Memory B cell (primary cell): Measurements from ENCODE around the gene TNPO3.

ENCODE experiments used
- ATAC-seq: fragments of 150-1000 bp; cut with Tn5 transposase; 2 replicates; pipeline ENCODE4 v1.10.0; 2021; ENCODE audit warnings: low read depth, mild to moderate bottlenecking, moderate library complexity
- DNase-seq, 2 donors: peaks; one replicate each; pipeline ENCODE4 v3.0.0; 2022; ENCODE audit warnings: low spot score in 2 of 2
- H3K27ac Mint-ChIP-seq: one replicate; pipeline ENCODE4 v1.8.0; 2022; ENCODE audit warnings: mild to moderate bottlenecking, moderate library complexity, mixed read lengths
- H3K27me3 Mint-ChIP-seq: one replicate; pipeline ENCODE4 v1.8.0; 2022; ENCODE audit warnings: mixed read lengths
- H3K36me3 Mint-ChIP-seq: one replicate; pipeline ENCODE4 v1.8.0; 2022; ENCODE audit warnings: mild to moderate bottlenecking, mixed read lengths
- H3K4me1 Mint-ChIP-seq: one replicate; pipeline ENCODE4 v1.8.0; 2022; ENCODE audit warnings: mixed read lengths
- H3K4me3 Mint-ChIP-seq: one replicate; pipeline ENCODE4 v1.8.0; 2022; ENCODE audit warnings: mild to moderate bottlenecking, moderate library complexity, mixed read lengths
- H3K9me3 Mint-ChIP-seq: one replicate; pipeline ENCODE4 v1.8.0; 2022; ENCODE audit warnings: mixed read lengths

Gene TNPO3

DNA sequence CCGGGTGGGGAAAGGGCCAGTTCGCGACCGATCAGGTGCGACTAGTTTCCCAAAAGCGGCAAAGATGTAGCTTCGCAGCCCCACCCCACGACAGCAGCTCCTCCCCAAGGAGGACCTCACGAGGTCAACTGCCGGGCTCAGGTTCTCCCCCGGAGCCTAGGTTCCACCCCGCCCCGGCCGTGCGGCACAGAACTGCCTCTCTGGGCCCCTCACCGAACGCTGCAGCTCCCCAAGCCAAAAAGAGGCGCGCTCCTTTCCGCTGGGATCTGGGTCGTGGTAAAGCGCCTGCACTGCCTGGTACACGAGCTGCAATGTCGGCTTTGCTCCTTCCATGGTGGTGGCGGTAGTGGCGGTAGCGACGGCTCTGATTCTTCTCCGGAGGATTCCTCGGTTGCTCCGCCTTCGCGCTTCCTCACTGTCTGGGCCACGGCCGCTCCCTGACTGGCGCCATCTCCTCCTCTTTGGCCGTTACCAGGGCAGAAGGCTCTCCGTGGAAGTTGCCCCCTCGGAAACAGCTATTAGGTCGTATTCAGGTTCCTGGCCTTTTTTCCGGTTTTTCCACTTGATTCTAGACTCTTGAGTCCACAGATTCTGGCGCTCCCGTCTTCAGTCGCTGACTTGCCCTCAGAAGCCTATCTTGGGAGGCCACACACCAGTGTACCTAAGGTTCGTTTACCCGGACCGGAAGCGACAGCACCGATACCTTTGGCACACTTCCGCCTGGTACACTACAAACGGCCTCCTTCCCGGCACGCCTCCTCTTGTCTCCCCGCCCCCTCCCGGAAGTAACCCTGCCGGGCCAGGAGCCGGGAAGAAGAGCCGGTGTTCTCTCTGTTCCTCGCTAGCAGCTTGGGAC lies at the start of gene TNPO3:
Gene TNPO3 (minus strand): TSS at position 674 of the 856 bp plus-strand sequence. CDS start 341 bp downstream, at position 333.
- DNase-seq (peak; percentile 85), ATAC-seq (peak; percentile 83)
- H3K27me3 Mint-ChIP-seq = no peaks in the 10 kb centered on the region
- peaks cover 20% of the 10 kb centered on the region for H3K4me1 Mint-ChIP-seq
- peak within 1 kb of the TSS; percentile 96 for H3K27ac Mint-ChIP-seq
- H3K4me3 Mint-ChIP-seq = peak within 1 kb of the TSS; percentile 99
- H3K36me3 Mint-ChIP-seq = peaks cover 5% of the 10 kb centered on the region
- H3K9me3 Mint-ChIP-seq = no peaks in the 10 kb centered on the region

DNA sequence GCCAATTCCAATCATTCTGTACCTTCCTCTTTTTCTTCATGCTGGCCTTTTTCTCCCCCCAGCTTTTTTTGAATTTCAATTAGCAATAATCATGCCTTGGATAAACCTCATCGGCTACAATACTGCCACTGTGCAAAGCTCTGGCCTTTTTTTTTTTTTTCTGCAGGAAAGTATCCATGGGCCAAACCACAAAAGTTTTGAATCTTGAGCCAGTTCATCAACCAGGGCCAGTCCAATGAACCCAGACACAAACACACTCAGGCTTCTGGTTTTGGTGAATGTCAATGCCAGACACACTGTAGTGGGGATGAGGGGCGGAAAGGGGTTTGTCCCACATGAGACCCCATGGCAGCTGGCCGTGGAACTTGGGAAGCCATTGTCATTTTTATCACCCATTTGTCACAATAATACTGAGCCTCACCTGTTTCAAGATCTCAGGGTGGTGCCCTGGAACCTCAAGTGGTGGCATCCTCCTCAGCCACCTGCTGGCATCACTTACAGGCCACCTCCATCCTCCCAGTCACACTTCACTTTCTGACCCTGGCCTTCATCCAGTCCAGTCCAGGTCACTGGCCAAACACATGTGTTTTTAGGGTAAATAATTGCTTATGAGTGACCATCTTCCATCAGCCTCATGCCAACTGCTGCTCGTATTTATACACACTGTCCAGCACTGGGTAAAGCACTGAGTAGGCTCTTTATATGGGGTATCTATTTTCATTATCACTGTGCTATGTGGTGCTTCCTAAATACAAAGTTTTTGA lies 48.8 kb upstream of the TNPO3 start:
- no peaks in the 10 kb centered on the region for H3K9me3 Mint-ChIP-seq
- no peaks in the 10 kb centered on the region for H3K27me3 Mint-ChIP-seq
- ATAC-seq = no peak

DNA sequence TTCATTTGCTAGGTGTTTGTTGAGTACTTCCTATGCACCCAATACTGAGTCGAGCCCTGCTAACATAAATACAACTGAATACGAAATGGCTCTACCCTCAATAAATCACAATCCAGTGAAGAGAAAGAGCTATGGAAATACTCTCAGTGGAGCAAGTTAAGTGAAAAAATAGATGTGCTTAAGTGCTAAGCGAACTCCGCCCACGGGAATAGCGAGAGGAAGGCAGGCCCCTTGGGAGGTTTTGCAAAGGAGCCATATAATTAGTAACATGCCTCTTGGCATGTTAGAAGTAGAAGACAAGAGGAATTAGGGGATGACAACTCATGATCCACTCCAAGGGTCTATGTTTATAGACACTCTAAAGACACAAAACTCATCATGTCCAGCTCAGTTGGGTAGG lies 46.8 kb upstream of the TNPO3 start:
- ATAC-seq (no peak), DNase-seq (no peak)
- no peaks in the 10 kb centered on the region for H3K9me3 Mint-ChIP-seq
- H3K36me3 Mint-ChIP-seq = no peaks in the 10 kb centered on the region
- no peak overlapping the region for H3K4me3 Mint-ChIP-seq
- H3K27ac Mint-ChIP-seq = no peak overlapping the region
- peaks cover 17% of the 10 kb centered on the region for H3K4me1 Mint-ChIP-seq
- no peaks in the 10 kb centered on the region for H3K27me3 Mint-ChIP-seq

More for the DNA sequence above, 48.8 kb upstream of the TNPO3 start:
- Mint-ChIP-seq H3K27ac (no peak overlapping the region), H3K4me3 (no peak overlapping the region), H3K36me3 (no peaks in the 10 kb centered on the region), H3K4me1 (peaks cover 15% of the 10 kb centered on the region)
- no peak for DNase-seq

DNA sequence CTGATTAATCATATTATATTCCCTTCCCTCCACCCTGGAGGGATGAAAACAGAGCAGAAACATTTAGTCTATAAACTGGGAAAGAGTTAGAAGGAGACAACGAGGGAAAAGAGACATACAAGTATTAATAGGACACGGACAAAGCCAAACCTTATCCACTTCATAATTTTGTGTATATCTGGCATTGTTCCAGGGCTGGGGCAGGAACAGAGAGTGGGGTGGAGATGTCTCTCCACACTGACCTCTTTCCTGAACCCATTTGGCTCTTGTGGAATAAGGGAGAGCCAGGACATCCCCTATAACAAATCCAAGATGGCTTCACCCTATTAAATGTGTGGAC lies 45.9 kb upstream of the TNPO3 start:
- H3K9me3 Mint-ChIP-seq = no peaks in the 10 kb centered on the region
- peaks cover 23% of the 10 kb centered on the region for H3K4me1 Mint-ChIP-seq
- H3K4me3 Mint-ChIP-seq = no peak overlapping the region
- no peaks in the 10 kb centered on the region for H3K27me3 Mint-ChIP-seq
- H3K27ac Mint-ChIP-seq = no peak overlapping the region
- H3K36me3 Mint-ChIP-seq = no peaks in the 10 kb centered on the region
- DNase-seq = no peak
- no peak for ATAC-seq

DNA sequence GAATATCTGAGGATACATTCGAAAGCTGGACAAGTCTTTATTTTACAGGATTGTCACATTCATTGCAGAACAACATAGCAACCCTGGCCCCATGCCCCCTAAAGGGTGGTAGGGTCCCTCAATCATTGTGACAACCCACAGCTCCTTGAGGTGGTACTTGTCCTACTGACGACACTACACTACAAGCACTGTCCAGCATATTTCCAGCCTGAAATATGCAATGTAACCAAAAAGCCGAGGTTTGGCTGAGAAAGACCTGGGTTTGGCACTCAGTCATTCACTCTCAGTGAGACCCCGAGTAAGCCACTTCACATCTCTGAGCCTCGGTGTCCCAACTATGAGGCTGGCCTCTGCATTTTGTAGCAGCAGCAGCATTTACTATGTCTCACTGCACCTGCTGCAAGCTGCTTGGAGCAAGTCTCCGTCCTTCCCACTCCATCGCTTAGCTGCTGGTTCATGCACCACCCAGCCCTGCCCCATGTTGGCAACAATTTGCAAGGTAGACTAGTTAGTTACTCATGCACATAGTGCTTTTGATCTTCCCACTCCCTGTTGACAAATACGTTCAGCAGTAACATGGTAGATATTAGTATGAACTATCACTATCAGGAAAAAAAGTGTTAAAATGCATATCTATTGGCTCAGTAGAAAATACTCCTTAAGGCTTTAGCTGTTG lies 43.6 kb upstream of the TNPO3 start:
- no peak overlapping the region for H3K4me3 Mint-ChIP-seq
- no peak for ATAC-seq

DNA sequence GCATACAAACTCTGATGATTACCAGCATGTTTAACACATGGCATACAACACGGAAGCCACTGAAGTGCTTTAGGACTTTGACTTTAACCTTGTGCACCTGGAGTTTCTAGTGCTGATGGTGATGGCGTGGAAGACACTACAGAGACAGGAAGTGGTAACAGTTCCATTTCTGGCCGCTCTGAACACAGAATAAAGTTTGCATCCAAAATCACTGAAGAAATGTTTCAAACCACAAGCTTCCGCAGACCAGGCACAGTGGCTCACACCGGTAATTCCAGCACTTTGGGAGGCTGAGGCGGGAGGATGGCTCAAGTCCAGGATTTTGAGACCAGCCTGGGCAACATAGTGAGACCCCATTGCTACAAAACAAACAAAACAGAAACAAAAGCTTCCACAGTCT lies 40.3 kb upstream of the TNPO3 start:
- H3K36me3 Mint-ChIP-seq = no peaks in the 10 kb centered on the region
- DNase-seq = peak in 1 of 2 donors; percentile 45

More for the DNA sequence above, 43.6 kb upstream of the TNPO3 start:
- no peaks in the 10 kb centered on the region for H3K36me3 Mint-ChIP-seq
- no peaks in the 10 kb centered on the region for H3K9me3 Mint-ChIP-seq
- H3K27ac Mint-ChIP-seq = no peak overlapping the region
- H3K4me1 Mint-ChIP-seq = peaks cover 30% of the 10 kb centered on the region
- no peak for DNase-seq
- no peaks in the 10 kb centered on the region for H3K27me3 Mint-ChIP-seq

DNA sequence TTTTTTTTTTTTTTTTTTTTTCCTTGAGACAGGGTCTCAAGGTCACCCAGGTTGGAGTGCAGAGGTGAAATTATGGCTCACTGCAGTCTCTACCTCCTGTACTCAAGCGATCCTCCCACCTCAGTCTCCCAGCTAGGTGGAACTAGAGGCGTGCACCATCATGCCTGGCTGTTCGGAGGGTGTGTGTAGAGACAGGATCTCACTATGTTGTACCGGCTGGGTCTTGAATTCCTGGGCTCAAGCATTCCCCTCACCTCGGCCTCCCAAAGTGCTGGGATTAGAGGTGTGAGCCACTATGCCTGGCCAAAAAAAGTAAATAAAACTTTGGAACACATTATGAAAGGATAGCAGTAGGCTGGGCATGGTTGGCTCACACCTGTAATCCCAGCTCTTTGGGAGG lies 39.6 kb upstream of the TNPO3 start:
- Mint-ChIP-seq H3K4me3 (no peak overlapping the region), H3K4me1 (peaks cover 29% of the 10 kb centered on the region), H3K27ac (no peak overlapping the region), H3K9me3 (no peaks in the 10 kb centered on the region), H3K27me3 (no peaks in the 10 kb centered on the region), H3K36me3 (no peaks in the 10 kb centered on the region)
- DNase-seq = no peak
- ATAC-seq = no peak

More for the DNA sequence above, 40.3 kb upstream of the TNPO3 start:
- ATAC-seq = peak; percentile 92
- peak overlapping the region; percentile 61 for H3K4me3 Mint-ChIP-seq
- H3K4me1 Mint-ChIP-seq = peaks cover 24% of the 10 kb centered on the region
- peak overlapping the region; percentile 87 for H3K27ac Mint-ChIP-seq
- no peaks in the 10 kb centered on the region for H3K9me3 Mint-ChIP-seq
- no peaks in the 10 kb centered on the region for H3K27me3 Mint-ChIP-seq

DNA sequence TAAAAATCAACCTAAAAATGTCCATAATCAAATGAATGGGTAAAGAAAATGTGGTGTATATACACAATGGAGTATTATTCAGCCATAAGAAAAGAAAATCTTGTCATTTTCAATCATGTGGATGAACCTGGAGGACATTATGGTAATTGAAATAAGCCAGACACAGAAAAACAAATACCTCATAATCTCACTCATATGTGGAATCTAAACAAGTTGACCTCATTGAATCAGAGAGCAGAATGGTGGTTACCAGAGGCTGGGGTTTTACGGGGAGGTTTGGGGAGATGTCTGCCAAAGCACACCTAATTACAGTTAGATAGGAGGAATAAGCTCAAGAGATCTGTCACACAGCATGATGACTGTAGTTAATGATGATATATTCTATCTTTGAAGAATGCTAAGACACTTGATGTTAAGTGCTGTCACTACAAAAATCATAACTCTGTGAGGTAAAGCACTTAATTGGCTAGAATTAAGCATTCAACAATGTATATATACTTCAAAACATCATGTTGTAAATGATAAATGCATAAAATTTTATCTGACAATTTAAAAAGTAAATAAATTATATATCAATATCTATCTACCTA lies 39.1 kb upstream of the TNPO3 start:
- Mint-ChIP-seq H3K27ac (peak overlapping the region; percentile 63), H3K9me3 (no peaks in the 10 kb centered on the region), H3K4me3 (no peak overlapping the region), H3K27me3 (no peaks in the 10 kb centered on the region), H3K36me3 (no peaks in the 10 kb centered on the region), H3K4me1 (peaks cover 31% of the 10 kb centered on the region)
- DNase-seq (no peak), ATAC-seq (no peak)

DNA sequence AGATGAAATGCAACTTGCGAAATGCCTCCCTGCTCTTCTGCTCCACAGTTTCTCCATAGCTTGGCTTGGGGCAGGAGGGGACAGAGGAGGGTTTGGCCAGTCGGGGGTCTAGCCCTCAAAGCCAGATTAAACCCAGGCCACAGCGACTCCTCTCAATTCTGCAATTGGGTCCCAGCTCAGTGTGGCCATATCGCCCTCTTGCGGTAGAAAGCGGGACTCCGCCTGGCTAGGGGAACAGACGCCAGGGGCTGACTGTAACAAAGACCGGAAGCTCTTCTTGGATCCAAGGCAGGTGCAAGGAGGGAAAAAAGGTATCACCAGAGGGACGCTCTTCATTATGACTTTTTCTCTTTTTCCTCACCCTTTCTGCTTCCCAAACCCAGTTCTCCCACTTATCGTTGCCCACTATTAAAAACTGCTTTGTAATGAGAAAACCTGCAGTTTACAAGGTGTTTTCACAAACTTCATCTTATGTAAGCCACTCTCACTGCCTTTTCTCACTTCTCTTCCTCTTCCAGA lies 36.6 kb upstream of the TNPO3 start:
- H3K9me3 Mint-ChIP-seq = no peaks in the 10 kb centered on the region
- peak overlapping the region; percentile 57 for H3K4me3 Mint-ChIP-seq
- H3K27ac Mint-ChIP-seq = peak overlapping the region; percentile 1
- peak; percentile 72 for ATAC-seq
- DNase-seq = peak; percentile 95 to 99
- no peaks in the 10 kb centered on the region for H3K36me3 Mint-ChIP-seq
- peaks cover 27% of the 10 kb centered on the region for H3K4me1 Mint-ChIP-seq
- H3K27me3 Mint-ChIP-seq = no peaks in the 10 kb centered on the region

DNA sequence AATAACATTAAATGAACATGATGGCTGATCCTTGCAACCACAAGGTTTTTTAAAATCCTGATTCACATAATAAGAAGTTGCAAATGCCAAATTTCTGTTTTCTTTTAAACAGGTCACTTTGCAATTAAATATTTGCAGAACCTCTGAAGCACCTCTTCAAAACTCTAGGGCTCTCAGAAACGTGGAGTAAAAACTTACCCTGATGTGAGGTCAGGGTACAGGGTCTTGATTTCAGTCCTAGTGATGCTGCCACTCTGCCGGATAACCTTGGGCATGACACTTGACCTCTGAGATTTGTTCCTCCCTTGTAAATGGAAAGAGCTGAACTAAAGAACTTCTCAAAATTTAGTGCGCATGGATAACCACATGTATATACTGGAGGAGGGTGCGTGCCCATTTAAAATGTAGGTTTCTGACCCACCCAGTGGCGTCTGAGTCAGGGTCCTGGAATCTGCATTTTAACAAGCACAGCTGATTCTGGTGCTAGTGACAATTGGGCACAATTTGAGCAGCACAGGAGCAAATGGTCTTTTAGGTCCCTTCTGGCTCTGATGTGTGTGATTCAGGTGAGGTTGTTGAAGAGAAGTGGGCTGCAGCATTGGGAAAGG lies 35.5 kb upstream of the TNPO3 start:
- no peak overlapping the region for H3K27ac Mint-ChIP-seq
- H3K4me3 Mint-ChIP-seq = no peak overlapping the region
- DNase-seq = no peak
- peaks cover 16% of the 10 kb centered on the region for H3K4me1 Mint-ChIP-seq
- H3K36me3 Mint-ChIP-seq = no peaks in the 10 kb centered on the region
- no peaks in the 10 kb centered on the region for H3K9me3 Mint-ChIP-seq
- ATAC-seq = no peak
- H3K27me3 Mint-ChIP-seq = no peaks in the 10 kb centered on the region

DNA sequence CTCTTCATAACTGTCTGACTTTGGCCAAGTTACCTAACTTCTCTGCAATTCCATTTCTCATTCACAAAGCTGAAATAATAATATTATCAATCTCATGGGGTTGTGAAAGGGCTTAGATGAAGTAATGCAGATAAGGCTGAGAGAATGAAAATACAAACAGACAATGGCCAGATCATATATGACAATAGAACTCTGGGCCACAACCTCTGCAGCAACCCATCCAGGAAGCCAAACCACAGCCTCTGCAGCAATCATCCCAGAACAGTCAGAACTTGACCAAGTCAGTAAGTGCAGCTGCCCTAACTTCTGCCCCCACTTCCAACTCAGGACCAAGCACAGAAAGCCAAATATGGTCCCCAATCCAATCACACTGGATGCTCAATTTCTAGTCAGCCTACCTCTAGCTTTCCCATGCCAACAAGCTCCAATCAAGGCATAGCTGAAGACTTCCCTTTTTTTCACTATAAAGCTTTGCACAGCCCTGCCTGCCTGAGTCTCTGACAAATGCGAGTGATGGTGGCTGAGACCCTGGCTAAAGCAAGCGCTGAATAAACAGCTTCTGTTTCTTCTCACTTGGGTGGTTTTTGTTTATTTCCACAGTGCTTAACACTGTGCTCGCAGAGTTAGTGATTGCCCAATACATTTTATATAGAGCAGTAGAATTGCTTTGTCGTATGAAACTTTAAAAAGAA lies 34.8 kb upstream of the TNPO3 start:
- peak; percentile 50 for ATAC-seq
- H3K27me3 Mint-ChIP-seq = no peaks in the 10 kb centered on the region
- H3K9me3 Mint-ChIP-seq = no peaks in the 10 kb centered on the region
- no peak overlapping the region for H3K4me3 Mint-ChIP-seq
- no peak for DNase-seq
- no peak overlapping the region for H3K27ac Mint-ChIP-seq
- peaks cover 13% of the 10 kb centered on the region for H3K4me1 Mint-ChIP-seq
- H3K36me3 Mint-ChIP-seq = no peaks in the 10 kb centered on the region

DNA sequence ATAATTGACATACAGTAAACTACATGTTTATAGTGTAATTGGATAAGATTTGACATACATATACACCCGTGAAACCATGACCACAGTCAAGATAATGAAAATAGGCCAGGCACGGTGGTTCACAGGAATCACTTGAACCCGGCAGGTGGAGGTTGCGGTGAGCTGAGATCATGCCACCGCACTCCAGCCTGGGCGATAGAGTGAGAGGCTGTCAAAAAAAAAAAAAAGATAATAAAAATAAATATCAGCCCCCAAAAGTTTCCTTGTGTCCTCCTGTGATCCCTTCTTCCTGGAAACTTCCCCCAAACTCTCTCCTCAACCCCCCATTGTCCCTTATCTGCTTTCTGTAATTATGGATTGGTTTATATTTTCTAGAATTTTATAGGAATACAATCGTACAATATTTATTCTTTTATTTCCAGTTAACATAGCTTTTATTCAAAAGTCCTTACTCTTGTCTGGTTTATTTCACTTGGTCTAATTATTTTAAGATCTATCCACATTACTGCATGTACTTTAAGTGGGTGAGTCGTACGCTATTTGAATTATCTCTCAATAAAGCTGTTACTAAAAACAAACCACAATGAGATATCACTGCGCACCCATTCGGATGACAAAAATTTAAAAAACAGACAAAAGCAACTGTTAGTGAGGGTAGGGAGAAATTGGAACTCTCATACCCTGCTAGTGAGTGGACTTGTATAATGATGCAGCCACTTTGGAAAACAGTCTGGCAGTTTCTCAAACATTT lies 30.1 kb upstream of the TNPO3 start:
- peaks cover 6% of the 10 kb centered on the region for H3K4me1 Mint-ChIP-seq
- H3K27me3 Mint-ChIP-seq = no peaks in the 10 kb centered on the region
- H3K4me3 Mint-ChIP-seq = no peak overlapping the region
- no peak overlapping the region for H3K27ac Mint-ChIP-seq
- no peak for DNase-seq
- no peak for ATAC-seq
- no peaks in the 10 kb centered on the region for H3K36me3 Mint-ChIP-seq
- no peaks in the 10 kb centered on the region for H3K9me3 Mint-ChIP-seq
